ENCODE results near the gene KIAA0825.

Gene KIAA0825

GRCh38 chr5:94309141-94309540 lies 309.3 kb downstream of the KIAA0825 start:
- DNase-seq = no peak

- no peak for DNase-seq
Measured at GRCh38 chr5:94308442-94308841, 310.0 kb downstream of the KIAA0825 start.

GRCh38 chr5:94304146-94304545 lies 314.3 kb downstream of the KIAA0825 start:
- no peak for DNase-seq

GRCh38 chr5:94288937-94289336 lies 329.5 kb downstream of the KIAA0825 start:
- DNase-seq = no peak

DNA sequence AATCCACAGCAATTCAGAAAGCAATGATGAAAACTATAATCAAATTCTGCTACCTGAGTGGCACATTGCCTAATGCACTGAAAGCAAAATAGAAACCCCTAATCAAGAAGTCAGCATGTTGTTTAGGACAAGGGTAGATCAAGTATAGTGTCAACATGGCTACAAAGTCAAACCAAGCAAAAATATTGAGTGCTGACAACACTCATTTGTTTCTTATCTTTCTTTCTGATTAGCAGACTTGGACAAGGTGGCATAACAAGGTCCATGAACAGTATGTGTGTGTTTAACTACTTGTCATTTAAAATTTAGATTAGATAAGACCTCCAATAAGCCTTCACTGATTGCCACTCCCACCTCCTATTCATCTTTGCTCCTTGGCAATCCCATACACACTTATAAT lies 332.4 kb downstream of the KIAA0825 start:
- DNase-seq = no peak

DNA sequence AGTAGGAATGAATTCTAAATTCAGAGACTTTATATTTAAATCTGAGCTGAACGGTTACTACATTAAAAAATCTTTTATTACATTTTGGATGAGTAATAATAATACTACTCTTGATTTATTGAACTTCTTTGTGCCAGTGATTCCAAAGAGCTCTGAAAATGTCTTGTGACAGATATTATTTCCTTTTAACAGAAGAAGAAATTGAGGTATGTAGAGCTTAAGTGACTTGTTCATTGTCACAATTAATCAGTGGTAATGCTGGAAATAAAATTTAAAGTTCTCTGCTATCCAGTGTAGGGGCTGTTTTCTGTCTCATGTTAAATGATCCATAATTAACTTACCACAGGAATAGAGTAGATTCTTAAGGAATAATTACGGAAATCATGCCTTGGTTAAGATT lies 335.3 kb downstream of the KIAA0825 start:
- no peak for DNase-seq

GRCh38 chr5:94281236-94281801 lies 337.1 kb downstream of the KIAA0825 start:
- DNase-seq = no peak

GRCh38 chr5:94276751-94277150 lies 341.7 kb downstream of the KIAA0825 start:
- no peak for DNase-seq

DNA sequence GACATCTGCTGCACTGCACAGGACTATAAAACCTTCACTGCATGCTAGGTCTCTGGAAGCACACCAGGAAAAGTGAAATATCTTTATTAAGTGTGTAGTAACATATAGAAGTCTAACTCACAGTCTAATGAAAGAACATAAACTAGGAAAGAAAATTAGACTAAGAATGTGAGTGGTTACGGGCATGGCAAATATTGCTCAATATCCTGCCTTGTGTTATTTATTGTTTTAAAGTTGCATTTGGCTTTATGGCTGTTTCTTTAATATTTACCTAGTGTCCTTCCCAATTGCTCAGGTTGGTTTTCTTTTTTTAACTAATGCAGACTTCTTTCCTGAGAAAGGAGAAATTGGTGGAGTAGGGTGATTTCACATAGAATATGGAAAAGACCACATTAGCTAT lies 342.4 kb downstream of the KIAA0825 start:
- DNase-seq = no peak

DNA sequence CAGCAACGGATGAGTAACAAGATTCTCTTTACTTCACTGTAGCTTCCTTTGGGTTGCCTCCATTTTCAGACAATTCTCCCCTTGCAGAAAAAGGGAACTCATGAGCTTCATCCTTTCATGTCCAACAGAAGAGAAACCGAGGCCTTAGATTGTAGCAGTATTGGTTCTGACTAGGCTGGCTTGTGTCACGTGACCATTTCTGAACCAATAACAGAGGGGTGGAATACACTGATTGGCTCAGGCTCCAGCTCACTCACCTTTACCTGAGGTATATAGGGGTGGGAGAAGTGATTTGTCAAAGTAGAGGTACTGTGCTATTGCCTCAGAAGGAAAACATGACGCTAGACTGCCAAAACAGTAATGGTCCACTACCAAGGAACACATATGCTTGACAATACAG lies 343.7 kb downstream of the KIAA0825 start:
- no peak for DNase-seq

DNA sequence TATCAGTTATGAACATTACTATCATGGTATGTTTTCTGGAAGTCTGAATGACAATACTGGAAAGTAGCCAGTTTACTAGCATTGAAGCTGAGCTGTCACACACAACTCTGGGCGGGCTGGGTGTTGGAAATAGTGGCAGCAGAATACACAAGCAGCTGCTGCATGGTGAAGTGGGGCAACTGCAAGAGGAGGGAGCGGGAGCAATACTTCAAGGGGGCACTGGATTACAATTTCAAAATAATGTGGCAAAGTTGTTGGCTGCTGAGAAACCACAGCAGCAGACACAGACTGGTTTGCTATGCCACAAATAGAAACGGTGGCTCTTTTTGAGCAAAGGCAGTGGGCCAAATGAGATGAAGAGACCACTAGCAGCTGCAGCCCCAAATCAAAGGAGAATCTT lies 350.2 kb downstream of the KIAA0825 start:
- no peak for DNase-seq

- no peak for DNase-seq
Measured at GRCh38 chr5:94267350-94267899, 351.0 kb downstream of the KIAA0825 start.

DNA sequence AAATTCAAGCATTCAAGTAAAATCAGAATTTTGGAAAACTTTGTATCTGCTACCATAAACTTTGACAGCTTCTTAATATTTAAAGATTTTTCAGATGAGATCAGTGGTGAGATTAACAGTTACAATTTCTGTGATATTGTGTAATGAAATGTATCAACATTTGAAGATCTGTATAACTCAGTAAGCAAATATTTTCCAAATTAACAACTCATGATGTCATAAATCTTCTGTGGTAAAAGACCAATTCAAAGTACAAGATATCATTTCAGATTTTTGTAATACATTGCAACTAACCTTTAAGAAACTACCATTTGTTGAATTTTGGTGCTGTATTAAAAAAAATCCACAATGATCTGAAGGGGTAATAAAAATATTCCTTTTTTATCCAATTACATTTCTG lies 352.2 kb downstream of the KIAA0825 start:
- no peak for DNase-seq

DNA sequence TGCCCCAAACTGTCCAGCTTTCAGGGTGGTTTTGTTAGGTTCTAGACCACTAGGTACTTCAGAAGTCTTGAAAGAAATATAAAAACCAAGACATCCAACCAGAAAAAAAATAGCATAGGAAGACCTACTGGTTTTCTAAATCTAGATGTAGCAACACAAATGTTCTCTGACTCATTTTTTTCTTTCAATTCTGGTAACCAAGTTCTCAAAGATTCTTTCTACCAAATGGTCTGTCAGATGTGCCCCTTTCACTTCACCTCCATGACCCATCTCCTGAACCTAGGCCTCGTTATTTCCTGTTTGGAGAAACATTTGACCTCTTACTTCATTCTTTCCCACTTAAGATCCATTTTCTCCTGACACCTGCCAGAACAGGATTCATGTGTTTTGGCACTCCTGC lies 355.3 kb downstream of the KIAA0825 start:
- no peak for DNase-seq

- no peak for DNase-seq
Measured at GRCh38 chr5:94260096-94260495, 358.3 kb downstream of the KIAA0825 start.

GRCh38 chr5:94254214-94254613 lies 364.2 kb downstream of the KIAA0825 start:
- no peak for DNase-seq

DNA sequence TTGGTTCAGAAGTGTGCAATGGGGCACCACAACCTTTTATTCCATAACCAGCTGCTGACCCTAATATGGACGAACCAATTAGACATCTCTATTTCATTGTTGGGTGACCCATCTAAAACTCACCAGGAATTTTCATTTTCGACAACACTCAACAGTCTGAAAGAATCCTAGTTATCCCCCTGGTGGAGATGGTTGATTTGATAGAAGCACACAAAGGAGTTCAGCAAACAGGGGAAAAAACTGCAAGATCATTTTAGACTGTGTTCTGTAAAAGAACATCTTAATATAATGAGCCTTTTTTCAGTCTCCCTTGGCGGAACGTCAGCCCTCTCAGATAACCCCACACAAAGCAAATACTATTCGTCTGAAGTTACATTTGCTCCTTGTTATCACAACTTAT lies 367.4 kb downstream of the KIAA0825 start:
- no peak for DNase-seq

GRCh38 chr5:94249430-94249829 lies 369.0 kb downstream of the KIAA0825 start:
- no peak for DNase-seq

- no peak for DNase-seq
Measured at GRCh38 chr5:94248175-94248875, 370.1 kb downstream of the KIAA0825 start.

- no peak for DNase-seq
Measured at GRCh38 chr5:94245608-94246007, 372.8 kb downstream of the KIAA0825 start.

- no peak for DNase-seq
Measured at GRCh38 chr5:94244921-94245320, 373.5 kb downstream of the KIAA0825 start.

- DNase-seq = no peak
Measured at GRCh38 chr5:94243612-94244011, 374.8 kb downstream of the KIAA0825 start.

- DNase-seq = no peak
Measured at GRCh38 chr5:94240993-94241651, 377.3 kb downstream of the KIAA0825 start.

- no peak for DNase-seq
Measured at GRCh38 chr5:94240596-94240992, 377.8 kb downstream of the KIAA0825 start.

All from cortex of kidney (tissue), 1 donor.